ENCODE data around the gene PLPP4. TPM values are rescaled to one million over a fixed set of nuclear protein-coding genes. Genes with fewer than 3 reads are reported as not detected.

The PLPP4 gene
- total and polyA plus RNA-seq, 11 donors, result 0.29 TPM; not detected in 10

DNA sequence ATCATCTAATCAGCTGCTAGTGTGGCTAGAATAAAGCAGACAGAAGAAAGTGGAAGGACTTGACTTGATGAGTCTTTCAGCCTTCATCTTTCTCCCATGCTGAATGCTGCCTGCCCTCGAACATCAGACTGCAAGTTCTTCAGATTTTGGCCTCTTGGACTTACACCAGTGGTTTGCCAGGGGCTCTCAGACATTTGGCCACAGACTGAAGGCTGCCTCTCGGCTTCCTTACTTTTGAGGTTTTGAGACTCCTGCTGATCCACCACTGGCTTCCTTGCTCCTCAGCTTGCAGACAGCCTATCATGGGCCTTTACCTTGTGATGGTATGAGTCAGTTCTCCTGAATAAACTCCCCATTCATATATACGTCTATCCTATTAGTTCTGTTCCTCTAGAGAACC, 26.0 kb downstream of the PLPP4 start:
- H3K27me3 ChIP-seq, result no peaks in the 10 kb centered on the region
- WGBS, 4 donors, result 67 to 73% (median 69%) methylated on average over 3 of the region's 3 CpGs
- ATAC-seq, result no peak
- no peaks in the 10 kb centered on the region for H3K4me1 ChIP-seq
- intact Hi-C loops (cut with DNase I), result no loop called here
- H3K9me3 ChIP-seq, result peaks cover 0 to 17% (median 0%) of the 10 kb centered on the region in 12 donors
- H3K4me3 ChIP-seq, result no peak overlapping the region
- no peak overlapping the region for H3K27ac ChIP-seq
- TF ChIP-seq POLR2A (IDR thresholded peaks at IDR 0.05), result no peak
- TF ChIP-seq CTCF (IDR thresholded peaks at IDR 0.05), result no peak
- DNase-seq, result no peak
- no peaks in the 10 kb centered on the region for H3K36me3 ChIP-seq

- no peak overlapping the region for H3K4me3 ChIP-seq
- 32 to 68% (median 56%) methylated on average over 2 of the region's 2 CpGs for WGBS, 4 donors
Observed at GRCh38 chr10:120483651-120484301, 26.7 kb downstream of the PLPP4 start.

DNA sequence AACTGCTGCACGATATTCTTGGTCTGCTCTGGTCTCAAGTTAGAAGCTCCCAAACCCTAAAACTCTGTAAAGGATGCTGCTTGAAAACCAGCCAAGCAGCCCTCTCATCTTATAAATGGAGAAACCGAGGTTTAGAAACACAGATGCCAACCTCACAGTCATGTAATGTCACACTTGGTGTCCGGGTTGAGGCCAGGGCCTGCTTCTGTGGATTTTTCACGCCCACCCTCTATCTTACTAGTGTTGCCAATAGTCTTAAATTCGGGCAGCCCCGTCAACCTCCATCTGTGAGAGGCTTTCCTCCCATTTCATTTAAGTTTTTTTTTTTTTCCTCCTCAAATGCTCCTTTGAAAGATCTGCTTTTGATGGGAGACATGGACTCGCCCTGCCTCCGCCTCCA, 28.9 kb downstream of the PLPP4 start:
- Histone ChIP-seq H3K9me3 (peaks cover 0 to 17% (median 0%) of the 10 kb centered on the region in 12 donors), H3K27ac (no peak overlapping the region), H3K4me3 (no peak overlapping the region), H3K36me3 (no peaks in the 10 kb centered on the region), H3K27me3 (no peaks in the 10 kb centered on the region), H3K4me1 (no peaks in the 10 kb centered on the region)
- intact Hi-C loops (cut with DNase I), result no loop called here
- ATAC-seq (no peak), DNase-seq (no peak)
- 79 to 85% (median 83%) methylated on average over 8 of the region's 8 CpGs for WGBS, 4 donors
- no peak for TF ChIP-seq CTCF (IDR thresholded peaks at IDR 0.05)

More at GRCh38 chr10:120483651-120484301, 26.7 kb downstream of the PLPP4 start:
- Histone ChIP-seq H3K9me3 (peaks cover 0 to 17% (median 0%) of the 10 kb centered on the region in 12 donors), H3K27me3 (no peaks in the 10 kb centered on the region), H3K27ac (no peak overlapping the region), H3K36me3 (no peaks in the 10 kb centered on the region), H3K4me1 (no peaks in the 10 kb centered on the region)
- DNase-seq, result no peak
- ATAC-seq, result no peak
- TF ChIP-seq POLR2A (IDR thresholded peaks at IDR 0.05), result no peak
- TF ChIP-seq CTCF (IDR thresholded peaks at IDR 0.05), result no peak
- intact Hi-C loops (cut with DNase I), result no loop called here

DNA sequence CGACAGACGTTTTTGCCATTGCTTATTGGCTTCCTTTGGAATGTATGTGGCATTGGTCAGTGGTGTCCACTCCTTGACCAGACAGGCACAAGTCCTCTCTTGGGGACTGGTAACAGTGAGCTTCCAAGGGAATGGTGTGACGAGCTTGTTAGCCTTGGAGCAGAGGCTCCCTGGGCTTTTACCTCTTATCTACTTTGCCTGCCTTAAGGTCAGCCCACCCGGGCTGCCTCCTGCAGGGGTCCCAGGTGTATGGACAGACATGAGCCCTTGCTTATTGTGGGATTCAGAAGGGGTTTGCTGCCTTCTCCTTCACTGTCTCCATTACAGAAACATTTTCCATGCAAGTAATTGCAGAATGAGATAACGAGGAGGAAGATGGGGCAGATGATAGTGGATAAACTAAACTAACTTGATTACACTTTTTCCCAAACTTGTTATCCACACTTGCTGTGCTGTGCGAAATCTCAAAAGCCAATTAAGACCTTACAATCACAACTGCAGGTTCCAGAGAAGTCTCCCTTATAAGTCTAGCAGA, 29.7 kb downstream of the PLPP4 start:
- DNase-seq (no peak), ATAC-seq (no peak)
- Histone ChIP-seq H3K9me3 (peaks cover 0 to 17% (median 0%) of the 10 kb centered on the region in 12 donors), H3K36me3 (no peaks in the 10 kb centered on the region), H3K27ac (no peak overlapping the region), H3K4me1 (no peaks in the 10 kb centered on the region), H3K27me3 (no peaks in the 10 kb centered on the region), H3K4me3 (no peak overlapping the region)
- 43 to 49% (median 47%) methylated on average over 6 of the region's 6 CpGs for WGBS, 4 donors
- intact Hi-C loops (cut with DNase I), result no loop called here
- TF ChIP-seq CTCF (IDR thresholded peaks at IDR 0.05) (no peak), POLR2A (IDR thresholded peaks at IDR 0.05) (no peak)
